Daoy (cell line): ENCODE results near the gene FAIM2. TPM values are rescaled to one million over a fixed set of nuclear protein-coding genes. Genes with fewer than 3 reads are reported as not detected.

Source experiments
- DNase-seq: peaks from one replicate; pipeline ENCODE4 v3.0.0-alpha.2; 2015; ENCODE audit warnings: low read depth
- total RNA-seq: library from RNA; depleted of rRNA; stranded (reverse); fragments of >200 nt; shearing (Covaris generic); gene quantifications from 2 replicates; pipeline ENCODE4 v1.2.3, GENCODE V29; 2014

FAIM2 gene
- total RNA-seq, 1 experiment from 2014 or later: 0.34 TPM

DNA sequence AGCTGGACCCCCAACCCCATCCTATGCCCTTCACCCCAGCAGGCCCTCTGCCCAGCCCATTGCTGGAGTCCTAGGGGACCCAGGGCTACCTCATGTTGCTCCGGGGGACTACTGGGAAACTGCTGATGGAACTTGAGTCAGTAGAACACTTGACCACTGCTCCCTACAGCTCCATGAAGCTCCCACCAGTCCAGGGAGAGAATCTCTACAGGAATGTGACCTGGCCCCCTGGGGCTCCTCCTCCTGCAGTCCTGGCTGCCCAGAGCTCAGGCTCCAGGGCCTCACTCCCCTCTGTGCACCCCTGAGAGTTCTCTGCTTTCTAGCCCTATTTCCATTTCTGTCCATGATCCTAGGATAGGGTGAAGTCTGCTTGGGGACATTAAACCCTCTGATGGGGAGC lies 36.0 kb upstream of the FAIM2 start:
- DNase-seq: no peak

DNA sequence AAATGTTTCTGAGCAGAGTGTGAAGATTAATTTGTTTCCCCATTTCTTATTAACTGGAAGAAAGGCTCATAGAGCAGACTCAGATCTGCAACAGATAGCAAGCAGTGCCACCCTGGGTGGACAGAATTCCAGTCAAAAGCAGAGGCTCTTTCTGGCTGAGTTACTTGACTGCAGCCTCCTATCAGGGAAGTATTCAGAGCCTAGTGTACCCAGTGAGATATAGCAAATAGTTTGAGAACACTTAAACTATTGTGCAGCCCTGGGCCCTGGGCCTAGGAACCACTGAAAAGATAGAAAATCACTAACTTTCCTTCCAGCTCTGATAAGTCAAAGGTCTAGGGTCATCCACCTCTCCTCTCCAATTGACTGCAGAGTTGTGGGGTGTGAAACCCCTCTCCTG lies 35.6 kb upstream of the FAIM2 start:
- DNase-seq: no peak

DNA sequence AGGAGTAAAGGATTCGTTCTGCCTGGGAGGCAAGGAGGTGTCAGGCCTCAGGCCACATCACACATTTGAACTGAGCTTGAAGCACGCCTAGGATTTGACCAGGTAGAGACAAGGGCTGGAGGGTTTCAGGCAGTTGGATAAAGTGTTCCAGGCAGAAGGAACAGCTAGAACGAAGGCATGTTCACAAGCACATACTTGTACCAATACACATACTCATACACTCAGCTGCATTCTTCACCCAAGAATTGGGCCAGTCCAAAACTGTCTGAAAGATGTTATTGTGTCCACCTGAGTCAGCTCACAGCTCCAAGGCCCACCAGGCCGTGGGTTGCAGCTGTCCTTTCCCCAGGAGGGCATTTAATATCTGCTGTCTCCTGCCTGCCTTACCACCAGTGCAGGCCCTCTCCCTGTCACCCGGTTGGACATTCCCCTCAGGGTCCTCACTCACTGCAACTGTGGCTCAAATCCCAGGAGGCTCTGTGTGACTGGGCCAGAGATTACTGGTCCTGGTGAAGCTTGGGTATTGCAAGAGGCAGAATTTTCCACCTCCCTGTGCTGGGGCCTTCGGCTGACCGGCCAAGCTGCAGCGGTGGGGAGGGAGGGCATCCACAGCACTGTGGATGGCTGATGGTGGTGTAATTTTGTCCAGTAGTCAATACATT lies 34.1 kb upstream of the FAIM2 start:
- DNase-seq: no peak

DNA sequence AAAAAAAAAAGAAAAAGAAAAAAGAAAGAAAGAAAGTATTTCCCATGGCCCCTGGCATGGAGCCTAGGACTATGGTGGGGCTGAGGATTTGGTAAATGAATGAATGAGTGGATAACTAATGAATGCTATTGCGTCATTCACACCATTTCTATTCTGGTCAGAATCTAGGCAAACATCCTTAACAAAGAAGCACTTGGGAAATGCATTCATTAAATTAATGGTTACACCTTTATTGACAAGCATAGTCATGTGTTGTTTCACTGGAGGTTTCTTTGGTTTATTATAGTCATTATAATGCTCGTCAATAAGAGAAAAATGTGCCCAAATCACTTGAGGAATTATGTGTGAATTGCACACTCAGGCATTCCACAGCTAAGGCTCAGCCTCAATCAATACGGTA lies 33.2 kb upstream of the FAIM2 start:
- DNase-seq: no peak

GRCh38 chr12:49934505-49934904 lies 30.8 kb upstream of the FAIM2 start:
- DNase-seq: no peak

DNA sequence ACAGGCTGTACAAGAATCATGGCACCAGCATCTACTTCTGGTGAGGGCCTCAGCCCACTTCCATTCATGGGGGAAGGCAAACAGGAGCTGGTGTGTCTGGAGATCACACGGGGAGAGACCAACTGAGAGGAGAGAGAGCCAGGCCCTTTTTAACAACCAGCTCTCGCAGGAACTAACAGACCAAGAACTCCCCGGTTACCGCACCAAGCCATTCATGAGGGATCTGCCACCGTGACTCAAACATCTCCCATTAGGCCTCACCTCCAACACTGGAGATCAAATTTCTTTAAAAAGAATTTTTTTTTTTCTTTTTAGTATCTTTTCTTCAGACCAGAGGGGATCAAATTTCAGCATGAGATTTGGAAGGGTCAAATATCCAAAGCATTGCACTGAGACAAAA lies 30.1 kb upstream of the FAIM2 start:
- peak; percentile 39 for DNase-seq

DNA sequence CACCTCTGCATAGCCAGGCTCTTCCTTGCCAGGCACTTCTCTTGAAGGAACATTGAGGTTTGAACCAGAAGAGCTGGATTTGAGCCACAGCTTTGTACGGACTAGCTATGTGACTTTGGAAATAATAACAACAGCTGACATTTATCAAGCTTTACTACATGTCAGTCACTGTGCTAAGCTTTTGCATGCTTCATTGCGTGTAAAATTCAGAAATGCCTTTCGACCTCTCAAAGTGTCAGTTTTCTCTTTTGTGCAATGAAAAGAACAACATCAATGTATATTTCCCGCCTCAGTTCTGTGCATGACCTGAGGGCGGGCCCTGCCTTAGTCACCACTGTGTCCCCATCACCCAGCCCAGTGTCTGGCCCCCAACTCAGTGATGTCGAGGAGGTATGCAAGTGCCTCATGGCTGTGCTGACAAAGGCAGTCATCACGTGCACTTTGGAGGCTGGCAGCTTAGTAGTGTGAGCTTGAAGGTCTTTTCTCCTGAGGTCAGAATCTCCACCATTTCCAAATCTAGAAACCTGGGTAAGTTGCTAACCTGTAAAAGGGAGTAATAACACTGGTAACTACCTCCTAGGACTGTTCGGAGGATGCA lies 28.9 kb upstream of the FAIM2 start:
- no peak for DNase-seq

GRCh38 chr12:49932023-49932422 lies 28.3 kb upstream of the FAIM2 start:
- DNase-seq: no peak

DNA sequence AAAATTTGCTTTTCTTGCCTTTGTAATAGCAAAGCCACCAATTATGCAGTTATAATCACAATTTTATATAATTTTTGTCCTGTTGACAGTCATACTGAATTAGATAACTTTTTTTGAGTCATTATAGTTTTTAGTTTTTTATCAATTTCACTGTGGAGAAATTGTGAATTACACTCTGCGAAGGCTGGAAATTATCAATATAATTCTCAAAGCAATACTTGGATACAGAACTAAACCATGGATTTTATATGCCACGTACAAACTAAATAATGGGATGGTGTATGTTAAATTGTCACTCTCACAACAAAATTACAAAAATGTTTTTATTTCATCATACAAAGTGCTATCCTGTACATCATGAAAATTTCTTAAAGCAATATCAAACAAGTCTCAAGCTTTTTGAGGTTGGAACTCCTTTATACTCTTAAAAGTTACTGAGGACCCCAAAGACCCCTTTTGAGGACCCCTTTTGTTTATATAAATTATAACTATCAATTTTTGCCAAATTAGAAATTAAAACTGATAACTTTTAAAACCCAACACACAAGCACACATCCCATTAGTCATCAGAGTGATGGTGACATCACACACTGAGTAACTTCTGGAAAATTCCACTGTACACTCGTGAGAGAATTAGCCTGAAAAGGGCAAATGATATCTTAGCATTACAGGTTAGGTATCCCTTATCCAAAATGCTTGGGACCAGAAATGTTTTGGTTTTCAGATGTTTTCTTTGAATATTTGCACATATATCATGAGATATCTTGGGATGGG lies 27.0 kb upstream of the FAIM2 start:
- peak; percentile 48 for DNase-seq

DNA sequence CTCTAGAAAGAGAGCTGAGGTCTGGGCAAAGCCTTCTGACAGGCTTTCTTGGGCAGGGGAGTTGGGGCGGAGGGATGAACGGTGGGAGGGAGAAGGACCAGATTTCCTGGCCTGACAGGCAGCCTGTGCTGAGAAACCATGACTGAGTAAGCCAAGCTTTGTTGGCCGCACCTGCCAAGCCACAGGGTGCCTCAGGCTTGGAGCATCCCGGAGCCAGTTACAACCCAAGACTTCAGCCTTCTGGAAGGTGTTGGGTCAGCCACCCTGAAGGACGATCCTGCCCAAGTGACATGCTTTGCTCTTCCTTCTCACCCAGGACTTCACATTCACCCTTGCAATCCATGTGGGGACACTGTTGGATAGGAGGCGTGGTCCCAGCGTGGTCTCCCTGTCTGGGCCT lies 25.9 kb upstream of the FAIM2 start:
- DNase-seq: no peak

- no peak for DNase-seq
Measured at GRCh38 chr12:49928471-49928870, 24.8 kb upstream of the FAIM2 start.

DNA sequence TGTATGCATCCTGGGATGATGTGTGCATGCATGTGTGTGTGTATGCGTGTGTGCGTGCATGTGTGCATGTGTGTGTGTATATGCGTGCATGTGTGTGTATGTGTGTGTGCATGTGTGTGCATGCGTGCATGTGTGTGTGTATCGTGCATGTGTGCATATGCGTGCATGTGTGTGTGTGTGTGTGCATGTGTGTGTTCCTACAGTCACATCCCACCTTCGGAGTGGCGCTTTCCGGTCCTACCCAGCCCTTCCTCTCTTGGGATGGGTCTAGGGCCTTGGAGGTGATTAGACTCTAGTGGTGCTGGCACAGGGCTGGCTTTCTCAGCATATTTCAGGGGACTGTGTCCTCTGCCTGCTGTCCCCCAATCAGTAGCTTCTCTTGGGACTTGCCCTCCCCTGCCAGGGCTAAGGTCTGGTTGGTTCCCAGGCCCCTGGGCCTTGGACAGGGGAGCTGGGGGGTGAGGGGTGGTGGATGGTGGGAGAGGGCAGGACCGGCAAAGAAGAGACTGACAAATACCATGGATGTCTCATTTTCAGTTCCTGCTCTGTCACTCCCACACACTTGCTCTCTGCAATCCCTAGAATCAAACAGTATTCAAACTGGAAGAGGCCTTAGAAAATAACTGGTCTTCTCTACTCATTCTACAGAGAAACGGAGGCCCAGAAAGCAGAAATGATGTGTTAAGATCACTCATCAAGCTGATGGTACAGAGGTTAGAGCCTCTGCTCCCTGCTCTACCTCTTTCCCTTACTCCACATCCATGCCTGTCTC lies 21.9 kb upstream of the FAIM2 start:
- DNase-seq: no peak

DNA sequence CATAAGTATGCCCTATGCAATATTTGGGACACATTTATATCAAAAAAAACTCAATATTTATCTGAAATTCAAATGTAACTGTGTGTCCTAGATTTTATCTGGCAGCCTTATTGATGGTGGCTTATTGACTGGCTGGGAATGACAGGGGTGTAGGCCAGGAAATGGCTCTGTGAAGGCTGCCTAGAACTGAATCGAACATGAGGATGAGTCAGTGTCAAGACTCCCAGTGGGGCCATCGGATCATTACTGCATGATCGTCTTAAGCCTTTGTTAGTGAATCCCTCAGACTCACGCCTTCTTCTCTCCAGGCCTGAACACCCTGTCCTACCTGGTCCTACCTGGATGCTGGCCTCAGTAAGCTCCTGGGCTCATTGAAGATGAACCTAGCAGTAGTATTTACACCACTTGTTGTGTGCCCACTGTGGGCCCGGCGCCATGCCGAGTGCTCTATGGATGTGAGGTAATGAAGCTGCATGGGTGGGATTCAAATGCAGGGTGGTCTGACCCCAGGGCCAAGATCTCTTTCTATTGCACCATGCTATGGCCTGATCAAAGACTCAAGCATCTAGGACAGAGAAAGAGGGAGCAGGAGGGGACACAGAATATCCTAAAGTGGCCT lies 21.0 kb upstream of the FAIM2 start:
- no peak for DNase-seq

- DNase-seq: no peak
Measured at GRCh38 chr12:49923880-49924556, 20.3 kb upstream of the FAIM2 start.

DNA sequence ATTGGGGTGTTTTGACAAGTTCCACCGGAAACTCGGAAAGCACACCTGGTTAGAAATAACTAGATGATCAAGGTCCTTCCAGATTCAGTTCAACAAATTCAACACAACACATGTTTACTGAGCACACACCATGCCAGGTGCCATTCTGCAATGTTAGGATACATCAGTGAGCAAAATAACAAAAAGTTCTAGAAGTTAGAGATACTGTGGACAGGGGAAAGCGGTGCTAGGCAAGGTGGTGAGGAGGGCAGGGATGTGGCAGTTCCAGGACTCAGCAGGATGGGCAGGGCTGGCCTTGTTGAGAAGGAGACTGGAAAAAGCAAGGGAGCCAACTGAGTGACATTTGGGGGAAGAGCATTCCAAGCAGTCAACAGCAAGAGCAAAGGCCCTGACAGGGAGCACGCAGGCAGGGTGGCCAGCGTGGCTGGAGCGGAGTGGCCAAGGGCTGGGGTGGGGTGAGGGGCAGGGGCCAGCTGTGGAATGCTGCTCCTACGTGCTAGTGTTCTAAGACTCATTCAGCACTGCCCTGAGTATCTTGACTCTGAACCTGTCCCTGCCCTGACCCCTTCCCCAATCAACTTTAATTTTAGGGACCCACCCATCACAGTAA lies 19.4 kb upstream of the FAIM2 start:
- DNase-seq: no peak

GRCh38 chr12:49922349-49923034 lies 18.8 kb upstream of the FAIM2 start:
- DNase-seq: no peak

- no peak for DNase-seq
Measured at GRCh38 chr12:49921936-49922335, 18.2 kb upstream of the FAIM2 start.

DNA sequence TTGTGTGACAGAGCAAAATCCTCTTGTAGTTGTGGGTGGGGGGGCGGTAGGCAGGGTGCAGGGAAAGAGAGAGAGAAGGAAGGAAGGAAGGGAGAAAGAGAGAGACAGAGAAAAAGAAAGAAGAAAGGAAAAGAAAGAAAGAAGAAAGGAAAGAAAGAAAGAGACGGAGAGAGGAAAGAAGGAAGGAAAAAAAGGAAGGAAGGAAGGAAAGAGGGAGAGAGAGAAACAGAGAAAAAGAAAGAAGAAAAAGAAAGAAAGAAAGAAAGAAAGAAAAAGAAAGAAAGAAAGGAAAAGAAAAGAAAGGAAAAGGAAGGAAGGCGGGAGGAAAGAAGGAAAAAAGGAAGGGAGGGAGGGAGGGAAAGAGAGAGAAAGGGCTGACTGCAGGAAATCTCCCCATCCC lies 17.6 kb upstream of the FAIM2 start:
- DNase-seq: no peak

GRCh38 chr12:49920915-49921286 lies 17.2 kb upstream of the FAIM2 start:
- DNase-seq: no peak

DNA sequence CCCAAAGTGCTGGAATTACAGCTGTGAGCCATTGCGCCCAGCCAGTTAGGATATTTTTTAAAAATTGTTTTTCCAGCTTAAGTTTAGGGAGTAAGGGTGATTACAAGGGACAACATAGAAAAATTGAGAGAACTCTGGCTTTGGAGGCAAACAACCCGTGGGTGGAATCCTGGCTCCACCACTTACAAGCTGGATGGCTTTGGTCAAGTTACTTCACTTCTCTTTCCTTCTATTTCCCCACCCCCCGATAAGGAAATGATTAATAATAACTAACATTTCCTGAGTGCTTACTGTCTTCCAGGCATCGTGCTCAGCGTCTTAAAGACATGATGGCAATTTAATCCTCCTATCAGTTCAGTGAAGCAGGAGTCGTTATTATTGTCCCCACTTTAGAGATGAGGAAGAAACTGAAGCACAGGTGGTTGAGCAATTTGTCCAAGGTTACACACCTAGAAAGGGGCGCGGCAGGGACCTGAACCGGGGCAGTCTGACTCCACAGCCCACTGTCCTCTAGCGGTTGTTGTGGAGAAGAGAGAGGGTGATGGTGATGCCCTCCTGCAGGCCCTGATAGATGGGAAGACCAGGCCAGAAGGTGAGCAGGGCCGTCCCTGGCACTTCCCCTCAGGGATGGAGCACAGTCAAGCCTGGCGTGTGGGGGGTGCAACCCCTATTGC lies 16.7 kb upstream of the FAIM2 start:
- DNase-seq: no peak
